HepG2 (cell line): Measurements from ENCODE around the gene CNNM3. TPM values are rescaled to one million over a fixed set of nuclear protein-coding genes. Genes with fewer than 3 reads are reported as not detected.

Experiments used
- FOXC1 ChIP-seq: sonication (generic); formaldehyde crosslinking; IDR thresholded peaks from 2 replicates; pipeline ENCODE4 v1.8.0; 2022; ENCODE audit warnings: mild to moderate bottlenecking, missing genetic modification reagents, borderline replicate concordance
- NKX3-1 ChIP-seq: sonication (generic); formaldehyde crosslinking; IDR thresholded peaks from 2 replicates; pipeline ENCODE4 v1.5.0; 2020; ENCODE audit warnings: missing genetic modification reagents
- SMC3 ChIP-seq: IDR thresholded peaks from 2 replicates; pipeline ENCODE4 v1.6.1; 2011; ENCODE audit warnings: low read length, improper control_type of control experiment
- ZBTB7B ChIP-seq: sonication (generic); formaldehyde crosslinking; IDR thresholded peaks from 2 replicates; pipeline ENCODE4 v1.4.0; 2020; ENCODE audit warnings: missing genetic modification reagents
- ZNF136 ChIP-seq: sonication (generic); formaldehyde crosslinking; IDR thresholded peaks from 2 replicates; pipeline ENCODE4 v1.8.1; 2022; ENCODE audit warnings: low read depth, mild to moderate bottlenecking, moderate library complexity, missing genetic modification reagents
- ZNF230 ChIP-seq: sonication (generic); formaldehyde crosslinking; IDR thresholded peaks from 2 replicates; pipeline ENCODE4 v1.4.0; 2020; ENCODE audit warnings: mild to moderate bottlenecking, missing genetic modification reagents
- ZNF274 ChIP-seq: sonication (generic); formaldehyde crosslinking; IDR thresholded peaks from 2 replicates; pipeline ENCODE4 v1.5.1; 2020; ENCODE audit warnings: mild to moderate bottlenecking, missing genetic modification reagents
- ZNF598 ChIP-seq: sonication (generic); formaldehyde crosslinking; IDR thresholded peaks from 2 replicates; pipeline ENCODE4 v1.5.1; 2020; ENCODE audit warnings: mild to moderate bottlenecking, missing genetic modification reagents, borderline replicate concordance
- polyA plus RNA-seq, 8 experiments: library from polyadenylated mRNA; depleted of rRNA in 3 of 8; stranded (reverse) in 7 of 8; unstranded in 1 of 8; fragments of >200 nt; fragmentation: Illumina TruSeq in 4 of 8; extraction: Trizol in 4 of 8; gene quantifications; 2 replicates each; pipeline versions ENCODE4 v1.2.1 to v1.2.3, GENCODE V29; 2011 to 2016; ENCODE audit warnings: low read depth in 4 of 8, missing spikeins in 1 of 8, mixed read lengths in 1 of 8; ENCODE audit not compliant: insufficient read depth in 1 of 8
- total RNA-seq, 5 experiments: library from RNA; depleted of rRNA; stranded (reverse); fragments of >200 nt; fragmentation: Illumina TruSeq; extraction: Trizol; gene quantifications; 2 replicates each; pipeline ENCODE4 v1.2.3, GENCODE V29; 2016; ENCODE audit warnings: low read depth in 1 of 5
- TF ChIP-seq, protein P1 (sequence below): IDR thresholded peaks from 2 replicates; pipeline ENCODE4 v1.6.1; 2016
- TF ChIP-seq, protein P2 (sequence below): sonication (generic); formaldehyde crosslinking; IDR thresholded peaks from 2 replicates; pipeline ENCODE4 v1.8.0; 2022; ENCODE audit warnings: missing genetic modification reagents, mild to moderate bottlenecking, borderline replicate concordance
- TF ChIP-seq, protein P3 (sequence below): IDR thresholded peaks from 2 replicates; pipeline ENCODE4 v1.6.1; 2016; ENCODE audit warnings: missing compliant biosample characterization, missing genetic modification reagents, borderline replicate concordance
- TF ChIP-seq, protein P4 (sequence below), 2 experiments: sonication (generic) in 1 of 2; formaldehyde crosslinking in 1 of 2; IDR thresholded peaks; 2 replicates each; pipeline versions ENCODE4 v1.5.1 to v1.6.1; 2011 to 2020; ENCODE audit warnings: borderline replicate concordance in 1 of 2, low read depth in 1 of 2, low read length in 1 of 2, mild to moderate bottlenecking in 1 of 2, missing genetic modification reagents in 1 of 2, moderate library complexity in 1 of 2
- TF ChIP-seq, protein P5 (sequence below): sonication (generic); formaldehyde crosslinking; IDR thresholded peaks from 2 replicates; pipeline ENCODE4 v1.8.0; 2022; ENCODE audit warnings: mild to moderate bottlenecking, missing genetic modification reagents, borderline replicate concordance
- TF ChIP-seq, protein P6 (sequence below): IDR thresholded peaks from 2 replicates; pipeline ENCODE4 v1.6.1; 2016; ENCODE audit warnings: mild to moderate bottlenecking
- TF ChIP-seq, protein P7 (sequence below): sonication (generic); formaldehyde crosslinking; IDR thresholded peaks from 2 replicates; pipeline ENCODE4 v1.5.0; 2020; ENCODE audit warnings: missing genetic modification reagents

Gene CNNM3
- total and polyA plus RNA-seq, 2 of the 13 experiments (the other 11 are each of a cell fraction or from before 2014, with no cell fraction given) = 21.2 to 27.9 TPM

DNA sequence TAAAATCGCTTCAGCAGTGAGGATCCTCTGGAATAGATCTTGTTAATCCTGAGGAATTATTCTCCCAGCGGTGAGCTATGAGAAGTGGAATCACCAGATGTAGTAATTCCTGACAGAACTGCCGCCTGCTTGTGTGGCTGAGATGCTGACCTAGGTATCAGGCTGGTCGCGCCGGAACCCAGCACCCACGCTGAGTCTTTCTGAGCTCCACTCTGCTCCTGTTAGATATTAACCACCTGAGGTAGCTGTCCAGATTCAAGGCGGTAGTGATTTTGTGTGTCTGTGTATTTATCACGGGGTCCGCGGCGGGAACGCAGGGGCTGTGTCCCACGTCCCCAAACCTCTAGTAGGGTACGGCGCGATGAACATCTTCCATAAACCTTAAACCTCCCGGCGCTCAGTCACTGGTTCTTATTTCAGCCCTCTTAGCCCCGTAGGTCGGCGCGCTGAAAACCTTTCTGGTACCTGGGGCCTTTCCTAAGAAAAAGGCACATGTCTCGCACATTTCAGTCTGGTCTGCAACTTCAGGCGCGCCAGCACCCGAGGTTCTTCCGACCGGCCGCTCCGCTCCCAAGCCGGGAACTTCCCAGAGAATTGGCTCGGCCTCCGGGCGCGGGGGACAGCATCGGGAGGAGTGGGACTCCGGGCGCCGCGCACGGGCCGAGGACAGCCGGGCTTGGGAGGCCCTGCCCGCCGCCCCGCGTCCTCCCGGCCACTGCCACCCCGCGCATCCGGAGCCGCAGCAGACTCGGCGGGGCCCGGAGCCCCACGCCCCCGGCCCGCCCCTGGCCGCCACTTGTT lies 542 bp upstream of the CNNM3 start (continued):
- TF ChIP-seq ZBTB7B (CRISPR knock-in tag) (peak; percentile 27), ZNF136 (CRISPR knock-in tag) (peak; percentile 90), SMC3 (no peak), ZNF230 (CRISPR knock-in tag) (peak; percentile 92; the same call in 1 of the 2 replicates), NKX3-1 (CRISPR knock-in tag) (peak; percentile 31; the same call in 1 of the 2 replicates), ZNF274 (peak; percentile 86; the same call in 1 of the 2 replicates), ZNF598 (CRISPR knock-in tag) (0 out of 2 replicates have a peak, but pooled peaks have one; percentile 66), FOXC1 (no peak; the same call in 1 of the 2 replicates)
- TF ChIP-seq, protein P1, sequence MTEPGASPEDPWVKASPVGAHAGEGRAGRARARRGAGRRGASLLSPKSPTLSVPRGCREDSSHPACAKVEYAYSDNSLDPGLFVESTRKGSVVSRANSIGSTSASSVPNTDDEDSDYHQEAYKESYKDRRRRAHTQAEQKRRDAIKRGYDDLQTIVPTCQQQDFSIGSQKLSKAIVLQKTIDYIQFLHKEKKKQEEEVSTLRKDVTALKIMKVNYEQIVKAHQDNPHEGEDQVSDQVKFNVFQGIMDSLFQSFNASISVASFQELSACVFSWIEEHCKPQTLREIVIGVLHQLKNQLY (CRISPR knock-in tag) = 0 out of 2 replicates have a peak, but pooled peaks have one; percentile 10
- TF ChIP-seq, protein P2, sequence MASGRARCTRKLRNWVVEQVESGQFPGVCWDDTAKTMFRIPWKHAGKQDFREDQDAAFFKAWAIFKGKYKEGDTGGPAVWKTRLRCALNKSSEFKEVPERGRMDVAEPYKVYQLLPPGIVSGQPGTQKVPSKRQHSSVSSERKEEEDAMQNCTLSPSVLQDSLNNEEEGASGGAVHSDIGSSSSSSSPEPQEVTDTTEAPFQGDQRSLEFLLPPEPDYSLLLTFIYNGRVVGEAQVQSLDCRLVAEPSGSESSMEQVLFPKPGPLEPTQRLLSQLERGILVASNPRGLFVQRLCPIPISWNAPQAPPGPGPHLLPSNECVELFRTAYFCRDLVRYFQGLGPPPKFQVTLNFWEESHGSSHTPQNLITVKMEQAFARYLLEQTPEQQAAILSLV (CRISPR knock-in tag) = peak; percentile 55; the same call in 1 of the 2 replicates
- TF ChIP-seq, protein P3, sequence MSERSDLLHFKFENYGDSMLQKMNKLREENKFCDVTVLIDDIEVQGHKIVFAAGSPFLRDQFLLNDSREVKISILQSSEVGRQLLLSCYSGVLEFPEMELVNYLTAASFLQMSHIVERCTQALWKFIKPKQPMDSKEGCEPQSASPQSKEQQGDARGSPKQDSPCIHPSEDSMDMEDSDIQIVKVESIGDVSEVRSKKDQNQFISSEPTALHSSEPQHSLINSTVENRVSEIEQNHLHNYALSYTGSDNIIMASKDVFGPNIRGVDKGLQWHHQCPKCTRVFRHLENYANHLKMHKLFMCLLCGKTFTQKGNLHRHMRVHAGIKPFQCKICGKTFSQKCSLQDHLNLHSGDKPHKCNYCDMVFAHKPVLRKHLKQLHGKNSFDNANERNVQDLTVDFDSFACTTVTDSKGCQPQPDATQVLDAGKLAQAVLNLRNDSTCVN (CRISPR knock-in tag) = no peak
- TF ChIP-seq, protein P4, sequence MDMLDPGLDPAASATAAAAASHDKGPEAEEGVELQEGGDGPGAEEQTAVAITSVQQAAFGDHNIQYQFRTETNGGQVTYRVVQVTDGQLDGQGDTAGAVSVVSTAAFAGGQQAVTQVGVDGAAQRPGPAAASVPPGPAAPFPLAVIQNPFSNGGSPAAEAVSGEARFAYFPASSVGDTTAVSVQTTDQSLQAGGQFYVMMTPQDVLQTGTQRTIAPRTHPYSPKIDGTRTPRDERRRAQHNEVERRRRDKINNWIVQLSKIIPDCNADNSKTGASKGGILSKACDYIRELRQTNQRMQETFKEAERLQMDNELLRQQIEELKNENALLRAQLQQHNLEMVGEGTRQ (IDR thresholded peaks at IDR 0.05; ENCODE audit: low read depth, low read length) = no peak
- TF ChIP-seq, protein P4 (CRISPR knock-in tag; IDR thresholded peaks at IDR 0.05; ENCODE audit: borderline replicate concordance) = no peak
- TF ChIP-seq, protein P5, sequence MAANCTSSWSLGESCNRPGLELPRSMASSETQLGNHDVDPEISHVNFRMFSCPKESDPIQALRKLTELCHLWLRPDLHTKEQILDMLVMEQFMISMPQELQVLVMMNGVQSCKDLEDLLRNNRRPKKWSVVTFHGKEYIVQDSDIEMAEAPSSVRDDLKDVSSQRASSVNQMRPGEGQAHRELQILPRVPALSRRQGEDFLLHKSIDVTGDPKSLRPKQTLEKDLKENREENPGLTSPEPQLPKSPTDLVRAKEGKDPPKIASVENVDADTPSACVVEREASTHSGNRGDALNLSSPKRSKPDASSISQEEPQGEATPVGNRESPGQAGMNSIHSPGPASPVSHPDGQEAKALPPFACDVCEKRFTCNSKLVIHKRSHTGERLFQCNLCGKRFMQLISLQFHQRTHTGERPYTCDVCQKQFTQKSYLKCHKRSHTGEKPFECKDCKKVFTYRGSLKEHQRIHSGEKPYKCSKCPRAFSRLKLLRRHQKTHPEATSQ (CRISPR knock-in tag) = no peak
- TF ChIP-seq, protein P6, sequence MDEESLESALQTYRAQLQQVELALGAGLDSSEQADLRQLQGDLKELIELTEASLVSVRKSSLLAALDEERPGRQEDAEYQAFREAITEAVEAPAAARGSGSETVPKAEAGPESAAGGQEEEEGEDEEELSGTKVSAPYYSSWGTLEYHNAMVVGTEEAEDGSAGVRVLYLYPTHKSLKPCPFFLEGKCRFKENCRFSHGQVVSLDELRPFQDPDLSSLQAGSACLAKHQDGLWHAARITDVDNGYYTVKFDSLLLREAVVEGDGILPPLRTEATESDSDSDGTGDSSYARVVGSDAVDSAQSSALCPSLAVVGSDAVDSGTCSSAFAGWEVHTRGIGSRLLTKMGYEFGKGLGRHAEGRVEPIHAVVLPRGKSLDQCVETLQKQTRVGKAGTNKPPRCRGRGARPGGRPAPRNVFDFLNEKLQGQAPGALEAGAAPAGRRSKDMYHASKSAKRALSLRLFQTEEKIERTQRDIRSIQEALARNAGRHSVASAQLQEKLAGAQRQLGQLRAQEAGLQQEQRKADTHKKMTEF (CRISPR knock-in tag) = 0 out of 2 replicates have a peak, but pooled peaks have one; percentile 47
- TF ChIP-seq, protein P7, sequence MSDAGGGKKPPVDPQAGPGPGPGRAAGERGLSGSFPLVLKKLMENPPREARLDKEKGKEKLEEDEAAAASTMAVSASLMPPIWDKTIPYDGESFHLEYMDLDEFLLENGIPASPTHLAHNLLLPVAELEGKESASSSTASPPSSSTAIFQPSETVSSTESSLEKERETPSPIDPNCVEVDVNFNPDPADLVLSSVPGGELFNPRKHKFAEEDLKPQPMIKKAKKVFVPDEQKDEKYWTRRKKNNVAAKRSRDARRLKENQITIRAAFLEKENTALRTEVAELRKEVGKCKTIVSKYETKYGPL (CRISPR knock-in tag) = 0 out of 2 replicates have a peak, but pooled peaks have one; percentile 11
